ENCODE data around the gene ZCCHC8.
"Not testable (repeated sequence)": the region's sequence is repeated elsewhere in the genome, so short reads cannot be mapped to it uniquely, and the experiment has no call there.

ZCCHC8 gene

GRCh38 chr12:122469856-122470255 is 30.9 kb downstream of the ZCCHC8 start:
- DNase-seq: not testable (repeated sequence)

GRCh38 chr12:122467983-122468382 is 32.7 kb downstream of the ZCCHC8 start:
- no peak for DNase-seq

- DNase-seq: not testable (repeated sequence)
Measured at GRCh38 chr12:122464317-122465042, 36.3 kb downstream of the ZCCHC8 start.

- no peak for DNase-seq
Measured at GRCh38 chr12:122460641-122461040, 40.1 kb downstream of the ZCCHC8 start.

- DNase-seq: no peak
Measured at GRCh38 chr12:122460061-122460460, 40.7 kb downstream of the ZCCHC8 start.

GRCh38 chr12:122459211-122459610 is 41.5 kb downstream of the ZCCHC8 start:
- DNase-seq: no peak

GRCh38 chr12:122458105-122459035 is 42.4 kb downstream of the ZCCHC8 start:
- DNase-seq: no peak

GRCh38 chr12:122457627-122458026 is 43.1 kb downstream of the ZCCHC8 start:
- no peak for DNase-seq

- no peak for DNase-seq
Measured at GRCh38 chr12:122454739-122455138, 46.0 kb downstream of the ZCCHC8 start.

- DNase-seq: no peak
Measured at GRCh38 chr12:122454250-122454721, 46.4 kb downstream of the ZCCHC8 start.

GRCh38 chr12:122452701-122453285 is 47.9 kb downstream of the ZCCHC8 start:
- no peak for DNase-seq

- DNase-seq: peak; percentile 54
Measured at GRCh38 chr12:122449317-122449716, 51.4 kb downstream of the ZCCHC8 start.

- DNase-seq: not testable (repeated sequence)
Measured at GRCh38 chr12:122447825-122448224, 52.9 kb downstream of the ZCCHC8 start.

GRCh38 chr12:122446390-122446789 is 54.3 kb downstream of the ZCCHC8 start:
- not testable (repeated sequence) for DNase-seq

GRCh38 chr12:122444071-122444470 is 56.7 kb downstream of the ZCCHC8 start:
- not testable (repeated sequence) for DNase-seq

GRCh38 chr12:122438822-122439221 is 61.9 kb downstream of the ZCCHC8 start:
- not testable (repeated sequence) for DNase-seq

GRCh38 chr12:122437656-122438121 is 63.0 kb downstream of the ZCCHC8 start:
- no peak for DNase-seq

- no peak for DNase-seq
Measured at GRCh38 chr12:122435186-122435585, 65.5 kb downstream of the ZCCHC8 start.

- not testable (repeated sequence) for DNase-seq
Measured at GRCh38 chr12:122429043-122429442, 71.7 kb downstream of the ZCCHC8 start.

- DNase-seq: no peak
Measured at GRCh38 chr12:122427403-122427802, 73.3 kb downstream of the ZCCHC8 start.

- peak; percentile 46 for DNase-seq
Measured at GRCh38 chr12:122423258-122424165, 77.2 kb downstream of the ZCCHC8 start.

GRCh38 chr12:122422730-122423257 is 77.9 kb downstream of the ZCCHC8 start:
- peak; percentile 66 for DNase-seq

Data from hematopoietic multipotent progenitor cell treated with erythropoietin and hydrocortisone succinate and interleukin-3 and kit ligand, for 4 days (in vitro differentiated cells).